Dedifferentiated amniotic fluid mesenchymal stem cell (primary cell): ENCODE measurements around the gene TSPAN15.
"Not testable (repeated sequence)": the region's sequence is repeated elsewhere in the genome, so short reads cannot be mapped to it uniquely, and the experiment has no call there.

Experiments used
- DNase-seq: peaks from one replicate; pipeline ENCODE4 v3.0.0-alpha.2; 2016; ENCODE audit errors: extremely low spot score

TSPAN15 gene

DNA sequence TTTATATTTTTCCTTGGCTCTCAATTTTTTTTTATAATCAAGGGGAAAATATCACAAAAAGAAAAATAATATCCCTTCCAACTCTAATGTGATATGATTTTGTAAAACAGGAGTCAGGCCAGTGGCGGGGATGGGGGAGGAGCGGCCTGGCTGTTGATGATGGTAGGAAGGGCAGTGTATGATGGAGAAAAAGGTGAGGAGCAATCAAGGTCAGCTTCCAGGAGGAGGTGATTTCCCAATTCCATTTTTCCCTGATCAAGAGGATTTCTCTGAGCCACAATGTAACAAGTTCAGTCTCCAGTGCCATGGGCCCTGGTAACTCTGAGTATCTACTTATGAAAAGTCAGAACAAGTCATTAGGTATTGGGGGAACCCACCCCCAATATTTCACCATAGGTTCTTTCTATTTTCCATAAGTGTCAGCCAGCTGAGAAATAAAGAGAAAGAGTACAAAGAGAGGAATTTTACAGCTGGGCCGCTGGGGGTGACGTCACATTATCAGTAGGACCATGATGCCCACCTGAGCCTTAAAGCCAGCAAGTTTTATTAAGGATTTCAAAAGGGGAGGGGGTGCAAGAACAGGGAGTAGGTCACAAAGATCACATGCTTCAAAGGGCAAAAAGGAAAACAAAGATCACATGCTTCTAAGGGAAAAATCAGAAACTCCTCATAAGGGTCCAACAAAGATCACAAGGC is 37.0 kb downstream of the TSPAN15 start:
- not testable (repeated sequence) for DNase-seq

- not testable (repeated sequence) for DNase-seq
Measured at GRCh38 chr10:69488856-69489255, 37.6 kb downstream of the TSPAN15 start.

GRCh38 chr10:69489506-69490090 is 38.3 kb downstream of the TSPAN15 start:
- no peak for DNase-seq

DNA sequence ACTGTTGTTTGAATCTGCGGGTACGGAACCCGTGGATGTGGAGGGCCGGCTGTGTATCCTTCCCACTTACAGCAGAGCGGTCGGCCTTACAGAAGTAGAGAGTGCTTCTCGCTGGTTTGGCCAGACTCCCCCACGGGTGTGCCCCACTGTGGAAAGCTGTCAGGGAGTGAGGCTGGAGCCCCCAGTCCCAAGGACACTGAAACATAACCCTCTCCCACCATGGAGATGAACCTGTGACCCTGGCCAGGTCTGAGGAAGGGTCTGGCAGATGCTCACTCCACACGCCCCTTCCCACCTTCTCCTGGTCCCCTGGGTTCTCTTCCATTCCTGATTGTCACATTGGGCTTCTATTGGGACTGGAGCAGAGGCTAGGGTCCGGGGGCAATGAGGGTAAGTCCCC is 39.6 kb downstream of the TSPAN15 start:
- no peak for DNase-seq

- DNase-seq: no peak
Measured at GRCh38 chr10:69491611-69492010, 40.3 kb downstream of the TSPAN15 start.

DNA sequence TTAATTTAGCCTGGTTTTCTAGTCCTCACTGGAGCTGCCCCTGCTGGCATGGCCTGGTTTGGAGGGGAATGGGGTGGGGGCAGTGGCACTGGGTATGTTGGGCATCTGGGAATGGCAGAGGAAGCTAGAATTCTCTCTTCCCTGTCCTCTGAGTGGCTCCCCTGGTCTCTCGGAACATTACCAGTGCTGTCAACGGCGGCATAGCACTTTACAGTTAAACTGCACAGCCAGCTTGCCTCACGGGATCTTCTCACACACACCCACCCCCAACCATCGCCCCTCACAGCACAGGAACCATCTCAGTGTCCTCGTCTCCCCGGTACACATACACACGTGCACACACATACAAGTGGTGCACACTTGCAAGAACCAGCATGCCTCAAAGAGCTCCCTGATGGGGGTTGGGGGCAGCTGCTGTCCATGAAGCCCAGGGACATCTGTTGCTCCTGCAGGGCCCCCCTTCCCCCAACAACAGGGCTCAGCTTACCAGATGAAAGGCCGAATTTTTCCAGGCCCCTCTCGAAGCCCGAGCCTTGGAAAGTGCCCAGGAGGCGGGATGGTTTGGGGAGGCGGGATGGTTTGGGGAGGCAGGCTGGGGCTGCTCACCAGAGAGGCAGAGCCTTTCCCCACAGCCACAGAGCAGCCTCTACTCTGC is 41.0 kb downstream of the TSPAN15 start:
- no peak for DNase-seq

- no peak for DNase-seq
Measured at GRCh38 chr10:69492746-69493462, 41.6 kb downstream of the TSPAN15 start.

GRCh38 chr10:69494626-69495558 is 43.6 kb downstream of the TSPAN15 start:
- DNase-seq: no peak

- no peak for DNase-seq
Measured at GRCh38 chr10:69495666-69496065, 44.4 kb downstream of the TSPAN15 start.

DNA sequence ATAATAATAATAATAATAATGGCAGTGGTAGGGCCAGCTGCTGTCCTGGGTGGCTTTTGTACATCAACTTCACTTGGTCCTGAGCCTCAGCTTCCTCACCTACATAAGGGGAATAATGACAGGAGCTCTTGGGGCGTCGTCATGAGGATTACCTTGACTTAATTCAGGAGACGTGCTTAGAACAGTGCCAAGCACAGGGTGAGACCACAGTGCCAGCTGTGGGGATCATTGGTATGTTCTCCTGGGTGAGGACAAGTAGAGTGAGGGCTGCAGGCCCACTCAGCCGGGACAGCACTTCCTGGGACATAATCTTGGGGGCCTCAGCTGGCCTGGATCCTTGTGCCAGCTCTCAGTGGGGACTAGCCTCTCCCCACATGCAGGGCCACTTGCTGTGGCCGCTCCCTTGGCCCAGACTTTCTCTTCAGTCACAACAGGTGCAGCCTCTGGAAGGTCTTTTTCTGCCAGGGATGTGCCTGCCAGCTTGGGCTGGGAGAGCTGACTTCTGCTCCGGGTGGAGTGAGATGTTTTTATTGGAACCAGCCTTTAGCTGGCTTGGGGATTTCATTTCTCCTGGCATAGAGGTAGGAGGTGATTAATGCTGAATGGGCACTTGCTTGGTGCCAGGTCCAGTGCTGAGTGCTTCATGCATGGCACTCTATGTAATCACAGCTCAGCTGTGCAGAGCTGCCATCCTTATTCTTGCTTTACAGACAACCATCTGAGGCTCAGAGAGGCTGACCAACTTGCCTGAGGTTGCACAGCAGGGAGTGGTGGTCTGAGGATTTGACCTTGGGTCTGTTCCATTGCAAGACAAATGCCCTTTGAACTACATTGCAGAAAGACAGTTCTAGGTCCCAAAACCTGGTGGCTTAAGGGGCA is 45.3 kb downstream of the TSPAN15 start:
- no peak for DNase-seq

DNA sequence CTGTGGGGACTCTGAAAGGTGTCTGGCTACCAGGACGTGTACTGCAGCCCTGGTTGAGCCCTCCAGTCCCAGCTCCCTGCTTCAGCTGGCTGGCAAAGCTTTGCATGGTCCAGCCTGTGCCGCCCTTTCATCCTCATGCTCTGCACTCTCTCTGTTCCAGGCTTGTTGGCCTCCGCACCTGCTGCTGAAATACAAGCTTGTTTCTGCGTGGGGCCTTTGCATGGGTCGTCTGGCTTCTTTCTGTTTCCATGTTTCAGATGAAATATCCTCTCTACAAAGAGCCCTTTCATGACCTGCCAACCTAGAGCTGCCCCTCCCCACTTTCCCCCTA is 45.9 kb downstream of the TSPAN15 start:
- no peak for DNase-seq

GRCh38 chr10:69497611-69498390 is 46.5 kb downstream of the TSPAN15 start:
- no peak for DNase-seq

- DNase-seq: no peak
Measured at GRCh38 chr10:69498711-69499471, 47.6 kb downstream of the TSPAN15 start.

GRCh38 chr10:69499726-69500689 is 48.7 kb downstream of the TSPAN15 start:
- DNase-seq: no peak

DNA sequence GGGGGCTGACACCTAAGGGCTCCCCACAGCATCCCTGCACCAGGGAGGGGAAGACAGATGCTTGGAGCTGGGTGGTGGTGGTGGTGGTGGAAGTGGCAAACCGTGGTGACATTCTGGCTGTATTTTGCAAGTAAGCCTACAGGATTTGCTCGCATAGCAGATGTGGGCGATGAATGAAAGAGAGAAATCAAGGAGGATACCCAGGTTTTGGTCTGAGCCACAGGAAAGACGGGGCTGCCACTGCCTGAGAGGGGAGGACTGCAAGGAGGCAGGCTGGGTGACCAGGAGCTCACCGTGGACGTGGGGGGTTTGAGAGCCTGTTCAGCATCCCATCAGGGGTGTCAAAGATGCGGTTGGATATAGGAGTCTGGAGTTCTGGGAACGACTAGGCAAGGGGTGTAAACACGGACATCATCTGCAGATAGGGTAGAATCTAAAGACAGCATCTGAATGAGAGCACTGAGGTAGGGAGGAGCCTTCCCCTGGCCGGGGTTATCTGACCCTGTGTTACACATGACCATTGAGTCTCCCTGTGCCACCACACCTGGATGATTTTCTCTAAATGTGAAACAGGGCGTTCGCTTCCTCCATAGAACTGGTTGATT is 49.7 kb downstream of the TSPAN15 start:
- no peak for DNase-seq

DNA sequence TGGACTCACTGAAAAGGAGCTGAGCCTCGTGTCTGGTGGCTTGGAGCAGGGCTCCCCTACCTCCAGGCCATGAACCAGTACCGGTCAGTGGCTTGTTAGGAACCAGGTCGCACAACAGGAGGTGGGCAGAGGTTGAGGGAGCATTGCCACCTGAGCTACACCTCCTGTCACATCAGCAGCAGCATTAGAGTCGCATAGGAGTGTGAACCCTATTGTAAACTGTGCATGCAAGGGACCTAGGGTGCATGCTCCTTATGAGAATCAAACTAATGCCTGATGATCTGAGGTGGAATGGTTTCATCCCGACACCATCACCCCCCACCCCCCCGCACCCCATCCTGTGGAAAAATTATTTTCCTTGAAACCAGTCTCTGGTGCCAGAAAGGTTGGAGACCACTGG is 50.4 kb downstream of the TSPAN15 start:
- DNase-seq: no peak

GRCh38 chr10:69502589-69502988 is 51.3 kb downstream of the TSPAN15 start:
- no peak for DNase-seq
